Measurements from ENCODE around the gene PHKB.

PHKB gene

GRCh38 chr16:47664653-47665325 lies 203.7 kb downstream of the PHKB start:
- TF ChIP-seq EGR1 (IDR thresholded peaks at IDR 0.05) (no peak), ZBTB7A (IDR thresholded peaks at IDR 0.05; ENCODE audit: low read depth) (no peak), TAF1 (IDR thresholded peaks at IDR 0.05; ENCODE audit: low read depth) (no peak), CREB1 (IDR thresholded peaks at IDR 0.05; ENCODE audit: low read depth) (no peak), TEAD4 (IDR thresholded peaks at IDR 0.05) (no peak), TCF12 (IDR thresholded peaks at IDR 0.05; ENCODE audit: low read depth) (no peak), YY1 (IDR thresholded peaks at IDR 0.05; ENCODE audit: low read depth) (no peak), EP300 (IDR thresholded peaks at IDR 0.05; ENCODE audit: borderline replicate concordance) (no peak), MAX (IDR thresholded peaks at IDR 0.05) (no peak), USF1 (IDR thresholded peaks at IDR 0.05) (no peak), REST (IDR thresholded peaks at IDR 0.05; ENCODE audit: low read depth) (no peak), FOXM1 (IDR thresholded peaks at IDR 0.05; ENCODE audit: borderline replicate concordance, low read depth) (no peak), CEBPB (IDR thresholded peaks at IDR 0.05) (no peak), RAD21 (IDR thresholded peaks at IDR 0.05; ENCODE audit: low read depth) (no peak), NFIC (IDR thresholded peaks at IDR 0.05) (no peak)

- TF ChIP-seq NFIC (IDR thresholded peaks at IDR 0.05) (no peak), TEAD4 (IDR thresholded peaks at IDR 0.05) (no peak), REST (IDR thresholded peaks at IDR 0.05; ENCODE audit: low read depth) (no peak), MAX (IDR thresholded peaks at IDR 0.05) (no peak), RAD21 (IDR thresholded peaks at IDR 0.05; ENCODE audit: low read depth) (no peak), TCF12 (IDR thresholded peaks at IDR 0.05; ENCODE audit: low read depth) (no peak), USF1 (IDR thresholded peaks at IDR 0.05) (no peak), CEBPB (IDR thresholded peaks at IDR 0.05) (no peak), TAF1 (IDR thresholded peaks at IDR 0.05; ENCODE audit: low read depth) (no peak), CREB1 (IDR thresholded peaks at IDR 0.05; ENCODE audit: low read depth) (no peak), FOXM1 (IDR thresholded peaks at IDR 0.05; ENCODE audit: borderline replicate concordance, low read depth) (no peak), ZBTB7A (IDR thresholded peaks at IDR 0.05; ENCODE audit: low read depth) (no peak), EP300 (IDR thresholded peaks at IDR 0.05; ENCODE audit: borderline replicate concordance) (no peak)
Observed at GRCh38 chr16:47666434-47666833, 205.3 kb downstream of the PHKB start.

- TF ChIP-seq EGR1 (IDR thresholded peaks at IDR 0.05) (no peak), ZBTB7A (IDR thresholded peaks at IDR 0.05; ENCODE audit: low read depth) (no peak), REST (IDR thresholded peaks at IDR 0.05; ENCODE audit: low read depth) (no peak), EP300 (IDR thresholded peaks at IDR 0.05; ENCODE audit: borderline replicate concordance) (no peak), TEAD4 (IDR thresholded peaks at IDR 0.05) (no peak), MAX (IDR thresholded peaks at IDR 0.05) (no peak), YY1 (IDR thresholded peaks at IDR 0.05; ENCODE audit: low read depth) (no peak), NFIC (IDR thresholded peaks at IDR 0.05) (no peak), FOXM1 (IDR thresholded peaks at IDR 0.05; ENCODE audit: borderline replicate concordance, low read depth) (no peak), RAD21 (IDR thresholded peaks at IDR 0.05; ENCODE audit: low read depth) (no peak), USF1 (IDR thresholded peaks at IDR 0.05) (no peak)
Observed at GRCh38 chr16:47667956-47668355, 206.8 kb downstream of the PHKB start.
